Measurements from ENCODE around the gene CHD8. TPM values are rescaled to one million over a fixed set of nuclear protein-coding genes. Genes with fewer than 3 reads are reported as not detected.
A peak's percentile ranks its signal among the peaks of the same experiment; 100 is the strongest.
"Not testable (repeated sequence)": the region's sequence is repeated elsewhere in the genome, so short reads cannot be mapped to it uniquely, and the experiment has no call there.

Gene CHD8
- total RNA-seq, 1 experiment from 2014 or later, result 23.4 TPM

DNA sequence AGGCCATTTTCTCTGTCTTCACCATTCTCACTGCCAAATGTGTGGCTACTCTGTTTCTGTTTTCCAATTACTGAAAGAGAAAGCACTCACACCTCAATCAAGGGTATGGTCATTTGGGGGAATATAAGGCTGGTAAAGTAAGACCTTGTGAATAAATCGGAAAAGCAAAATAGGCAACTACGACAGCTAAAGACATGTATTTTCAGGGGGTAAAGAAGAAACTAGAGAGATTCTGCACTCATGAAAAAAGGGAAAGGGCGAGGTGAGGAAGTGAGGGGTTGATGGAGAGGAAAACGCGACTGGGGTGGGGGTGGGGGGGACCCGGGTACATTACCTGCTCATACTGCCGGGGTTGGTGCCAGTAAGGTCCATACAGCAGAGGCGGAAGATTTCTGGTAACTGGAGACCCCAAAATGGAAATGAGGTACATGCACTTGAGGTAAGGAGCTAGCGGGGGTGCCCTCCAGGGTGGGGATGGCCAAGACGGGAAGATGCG lies 19.3 kb downstream of the CHD8 start:
- DNase-seq (ENCODE audit: low spot score), result no peak

DNA sequence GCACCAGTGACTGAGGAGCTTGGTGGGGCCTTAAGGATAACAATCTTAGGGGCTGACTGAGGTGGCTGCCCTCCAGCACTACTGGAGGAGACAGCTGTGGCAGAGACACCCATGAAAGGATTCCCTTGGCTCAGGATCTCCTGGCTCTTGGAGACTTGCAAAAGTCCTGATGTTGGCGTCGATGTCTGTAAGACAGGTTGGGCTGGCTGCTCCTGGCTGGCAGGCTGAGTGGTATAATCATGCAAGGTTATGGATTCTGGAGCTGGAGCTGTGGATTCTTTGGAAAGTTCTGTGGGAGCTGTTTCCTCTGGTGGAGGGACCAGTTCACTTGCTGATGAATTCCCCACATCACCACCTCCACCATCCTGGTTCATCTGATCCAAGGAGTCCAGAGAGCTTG lies 24.8 kb downstream of the CHD8 start:
- DNase-seq (ENCODE audit: low spot score), result no peak

DNA sequence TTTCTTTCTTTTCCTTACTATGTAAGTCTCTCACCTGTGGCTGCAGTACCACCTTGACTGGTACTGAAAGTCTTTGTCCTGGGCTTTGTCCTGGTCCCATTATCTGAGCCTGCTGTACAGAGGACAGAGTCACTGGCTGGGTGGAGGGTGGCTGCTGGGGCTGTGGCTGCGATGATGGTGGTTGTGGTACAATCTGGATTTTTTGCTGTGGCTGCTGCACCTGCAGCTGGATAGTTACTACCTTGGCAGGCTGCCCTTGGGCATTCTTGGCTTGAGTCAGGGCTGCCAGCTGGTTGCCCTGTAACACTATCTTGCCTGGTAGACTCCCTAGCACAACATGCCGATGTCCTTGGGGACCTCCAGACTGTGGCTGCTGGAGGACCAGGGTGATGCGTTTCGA lies 27.0 kb downstream of the CHD8 start:
- peak; percentile 25 for DNase-seq (ENCODE audit: low spot score)

DNA sequence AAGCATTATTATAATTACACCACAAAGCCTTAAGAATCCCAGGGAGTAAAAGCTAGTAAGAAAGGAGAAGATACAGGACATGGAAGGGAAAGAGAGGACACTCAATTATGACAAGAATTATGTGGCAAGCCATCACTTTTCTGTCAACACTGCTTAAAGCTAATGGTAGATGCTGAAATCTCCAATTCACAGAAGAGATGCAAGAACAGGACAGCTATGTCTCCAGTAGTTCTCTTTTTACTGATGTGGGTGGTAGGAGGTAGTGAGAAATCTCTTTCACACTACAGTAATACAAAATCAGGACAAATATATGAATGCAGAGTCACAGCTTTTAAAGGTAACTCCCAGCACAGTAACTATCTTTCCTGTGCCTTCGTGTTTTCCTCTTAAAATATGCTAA lies 29.2 kb downstream of the CHD8 start:
- DNase-seq (ENCODE audit: low spot score), result no peak

DNA sequence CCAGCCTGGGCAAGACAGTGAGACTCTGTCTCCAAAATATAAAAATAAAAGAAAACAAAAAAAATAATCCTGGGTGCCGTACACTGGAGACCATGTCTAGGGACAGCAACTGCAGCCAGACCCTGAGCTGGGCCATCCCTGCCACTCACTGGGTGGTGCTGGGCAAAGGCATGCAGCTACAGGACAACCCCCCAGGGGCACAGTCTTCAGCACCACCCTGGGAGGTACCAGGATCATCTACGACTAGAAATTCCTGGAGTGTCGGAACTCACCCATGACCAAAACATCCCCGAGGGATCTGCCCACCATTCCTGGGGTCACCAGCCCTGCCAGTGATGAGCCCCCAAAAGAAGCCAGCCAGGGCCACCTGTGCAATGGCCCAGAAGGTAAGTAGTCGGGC lies 36.4 kb downstream of the CHD8 start:
- DNase-seq (ENCODE audit: low spot score), result no peak

DNA sequence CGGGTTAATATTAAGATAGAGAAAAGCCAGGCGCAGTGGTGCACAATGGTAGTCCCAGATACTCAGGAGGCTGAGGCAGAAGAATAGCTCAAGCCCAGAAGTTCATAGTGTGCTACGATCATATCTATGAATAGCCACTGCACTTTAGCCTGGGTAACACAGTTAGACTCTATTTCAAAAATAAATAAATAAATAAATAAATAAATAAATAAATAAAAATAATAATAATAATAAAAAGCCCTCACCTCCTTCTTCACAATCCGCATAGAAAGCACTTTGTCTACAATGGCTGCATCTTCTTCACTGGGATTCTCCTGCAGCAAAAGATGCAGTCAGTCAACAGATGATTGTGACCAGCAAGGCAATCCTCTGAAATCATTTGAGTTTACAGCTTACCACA lies 40.6 kb downstream of the CHD8 start:
- DNase-seq (ENCODE audit: low spot score), result no peak

DNA sequence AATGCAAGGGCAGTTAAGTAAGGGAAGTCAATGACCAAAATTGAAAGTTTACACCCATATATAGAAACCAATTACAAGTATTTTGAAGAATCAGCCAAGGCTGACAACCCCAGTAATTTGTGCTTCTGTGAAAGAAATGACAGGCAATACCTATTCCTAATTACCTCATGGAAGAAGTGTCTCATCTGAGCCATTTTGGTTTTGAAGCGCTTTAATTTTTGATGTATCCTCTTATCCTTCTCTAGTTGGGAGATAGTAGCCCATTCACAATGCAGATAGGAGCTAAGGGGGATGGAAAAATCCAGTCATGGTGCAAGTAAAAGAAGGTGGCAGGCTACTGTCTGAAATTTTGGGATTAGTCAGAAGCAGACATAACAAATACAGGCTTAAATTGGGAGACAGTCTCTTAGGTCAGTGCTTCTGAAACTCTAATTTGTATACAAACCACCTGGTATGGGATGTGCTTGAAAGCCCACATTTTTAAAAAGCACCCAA lies 41.7 kb downstream of the CHD8 start:
- DNase-seq (ENCODE audit: low spot score), result no peak

DNA sequence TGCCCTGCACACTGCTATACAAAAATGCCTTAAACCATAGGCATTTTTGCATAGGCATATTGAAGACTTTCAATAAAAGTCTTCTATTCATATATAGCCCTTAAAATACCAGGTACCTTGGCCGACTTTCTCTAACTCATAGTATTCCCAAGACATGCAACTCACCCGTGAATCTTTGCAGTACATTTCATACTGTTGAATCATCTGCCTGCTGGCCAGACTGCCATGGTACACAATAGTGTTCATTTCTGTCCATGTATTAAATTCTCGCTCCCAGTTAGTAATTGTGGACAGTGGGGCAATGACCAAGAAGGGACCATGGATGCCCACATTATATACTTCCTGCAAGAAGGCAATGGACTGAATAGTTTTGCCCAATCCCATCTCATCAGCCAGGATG lies 47.8 kb downstream of the CHD8 start:
- DNase-seq (ENCODE audit: low spot score), result peak; percentile 29

DNA sequence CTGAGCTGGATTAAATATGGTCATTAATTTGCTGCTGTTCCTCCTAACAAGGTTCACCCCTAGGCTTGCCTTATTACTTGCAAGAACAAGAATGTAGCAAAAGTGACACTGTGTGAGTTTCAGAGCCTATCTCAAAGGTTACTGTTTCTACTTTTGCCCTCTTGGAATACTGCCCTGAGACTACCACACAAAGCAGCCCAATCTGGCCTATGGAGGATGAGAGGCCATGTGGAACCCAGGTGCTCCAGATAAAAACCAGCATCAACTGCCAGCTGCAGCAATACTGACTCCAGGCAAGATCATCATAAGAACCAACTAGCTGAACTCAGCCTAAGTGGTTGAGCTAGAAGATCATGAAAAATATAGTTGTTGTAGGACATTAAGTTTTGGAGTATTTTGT lies 49.7 kb downstream of the CHD8 start:
- DNase-seq (ENCODE audit: low spot score), result no peak

DNA sequence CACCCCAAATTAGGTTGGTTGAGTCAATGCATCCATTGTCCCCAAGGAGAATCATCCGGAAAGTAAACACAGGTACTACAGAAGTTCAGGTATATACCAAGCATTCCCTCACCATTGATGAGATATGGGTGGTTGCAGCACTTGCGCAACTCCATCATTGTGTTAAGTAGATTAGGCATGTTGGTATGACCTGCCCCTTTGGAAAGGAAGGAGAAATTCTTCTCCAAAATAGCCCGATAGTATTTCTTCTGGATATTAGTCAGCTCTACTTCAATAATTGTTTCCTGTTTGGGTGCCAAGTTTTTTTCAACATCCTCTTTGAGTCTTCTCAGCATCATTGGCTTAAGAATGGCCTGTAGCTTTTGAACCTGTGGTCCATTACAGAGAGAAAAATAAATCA lies 50.8 kb downstream of the CHD8 start:
- no peak for DNase-seq (ENCODE audit: low spot score)

DNA sequence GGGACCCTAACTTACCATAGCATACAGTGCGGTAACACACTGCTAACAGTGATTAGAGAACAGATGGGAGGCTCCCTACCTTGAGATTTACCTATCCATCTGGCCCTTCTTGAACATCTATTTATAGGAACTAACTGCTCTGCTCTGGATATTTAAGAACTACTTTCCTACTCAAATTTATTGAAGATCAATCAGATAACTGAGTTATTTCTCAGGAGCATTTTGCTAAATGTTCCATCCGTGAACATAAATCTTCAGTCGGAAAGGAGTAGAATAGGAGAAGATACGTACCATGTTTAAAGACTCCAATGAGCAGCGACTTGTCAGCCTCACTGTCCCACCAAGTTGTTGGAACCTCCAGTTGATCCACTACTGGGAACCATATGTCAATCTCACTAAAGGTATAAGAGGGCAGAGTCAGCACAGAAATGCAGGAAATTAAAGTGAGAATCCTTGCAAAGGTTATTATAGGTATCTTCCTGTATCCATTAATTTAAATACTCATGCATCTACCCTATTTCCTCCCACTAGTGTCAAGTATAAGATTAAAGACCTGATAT lies 56.5 kb downstream of the CHD8 start:
- no peak for DNase-seq (ENCODE audit: low spot score)

DNA sequence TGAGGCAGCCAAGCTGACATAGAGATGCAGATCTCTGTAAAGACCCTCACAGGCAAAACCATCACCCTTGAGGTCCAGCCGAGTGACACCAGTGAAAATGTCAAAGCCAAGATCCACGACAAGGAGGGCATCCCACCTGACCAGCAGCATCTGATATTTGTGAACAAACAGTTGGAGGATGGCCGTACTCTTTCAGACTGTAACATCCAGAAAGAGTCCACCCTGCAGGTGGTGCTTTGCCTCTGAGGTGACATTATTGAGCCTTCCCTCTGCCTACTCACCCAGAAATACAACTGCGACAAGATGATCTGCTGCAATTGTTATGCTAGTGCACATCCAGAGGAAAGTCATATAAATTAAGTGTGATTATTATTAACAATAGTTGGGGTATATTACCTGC lies 57.0 kb downstream of the CHD8 start:
- no peak for DNase-seq (ENCODE audit: low spot score)

DNA sequence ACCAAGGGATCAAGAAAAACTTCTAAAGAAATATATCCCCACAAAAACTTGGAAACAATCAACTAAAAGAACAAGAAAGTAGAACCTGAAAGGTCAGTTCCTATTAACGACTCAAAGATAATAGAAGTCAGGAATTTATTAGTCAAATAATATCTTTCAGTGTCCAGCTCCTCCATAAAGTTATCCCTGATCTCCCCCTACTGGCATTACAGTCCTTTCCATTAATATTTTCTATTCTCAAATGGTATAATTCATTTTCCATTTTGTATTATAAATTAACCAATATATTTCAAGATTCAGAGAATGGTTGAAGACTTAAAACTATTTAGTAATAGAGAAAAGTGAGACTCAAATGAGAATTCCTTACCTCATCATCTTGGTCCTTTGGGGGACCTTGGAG lies 60.5 kb downstream of the CHD8 start:
- no peak for DNase-seq (ENCODE audit: low spot score)

DNA sequence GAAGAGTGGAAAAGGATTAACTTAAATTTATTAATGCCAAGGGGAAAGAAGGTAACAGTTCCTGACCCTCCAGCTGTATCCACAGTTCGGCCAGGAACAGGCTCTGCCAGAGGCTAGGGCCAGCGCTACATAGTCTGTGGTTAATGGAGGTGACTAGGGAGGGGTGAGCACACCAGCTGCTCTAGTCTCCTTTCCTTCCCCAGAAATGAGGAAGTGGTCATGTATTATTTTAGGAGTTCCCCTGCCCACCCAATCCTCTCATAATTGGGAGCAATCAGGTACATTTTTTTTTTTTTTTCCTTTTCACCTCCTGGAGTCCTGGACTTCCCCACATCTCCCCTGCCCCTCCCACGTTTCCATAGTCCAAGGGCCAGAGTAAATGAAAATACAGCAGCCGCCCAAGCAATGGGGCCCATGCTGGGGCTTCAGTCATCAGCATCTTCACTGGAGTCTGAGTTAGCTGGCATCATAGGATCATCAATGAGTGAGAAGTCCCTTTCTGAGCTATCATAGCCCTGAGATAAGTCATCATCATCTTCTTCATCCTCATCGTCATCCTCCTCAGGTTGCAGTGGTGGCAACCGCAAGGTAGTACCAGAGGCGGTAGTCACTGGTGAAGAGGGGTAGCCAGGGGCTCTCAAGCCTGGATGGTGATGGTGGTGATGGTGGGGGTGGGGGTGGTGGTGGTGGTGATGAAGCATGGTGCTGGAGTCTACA lies 70.6 kb downstream of the CHD8 start:
- no peak for DNase-seq (ENCODE audit: low spot score)

DNA sequence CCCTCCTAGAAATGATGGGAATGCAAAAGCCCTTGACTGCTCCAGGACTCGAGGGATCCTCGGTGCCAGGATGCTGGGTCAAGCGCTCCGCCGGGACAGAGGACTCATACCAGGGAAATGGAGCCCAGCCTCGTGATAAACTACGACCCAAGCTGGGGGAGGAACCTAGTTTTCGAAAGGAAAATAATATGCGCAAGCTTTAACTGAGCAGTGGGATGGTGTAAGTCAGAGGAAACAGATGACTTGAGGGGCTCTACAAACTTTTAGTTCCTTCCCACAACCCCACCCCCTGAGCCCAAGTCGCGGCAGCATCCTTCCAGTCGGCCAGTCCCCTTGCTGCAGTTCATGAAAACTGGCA lies 71.5 kb downstream of the CHD8 start:
- DNase-seq (ENCODE audit: low spot score), result no peak

DNA sequence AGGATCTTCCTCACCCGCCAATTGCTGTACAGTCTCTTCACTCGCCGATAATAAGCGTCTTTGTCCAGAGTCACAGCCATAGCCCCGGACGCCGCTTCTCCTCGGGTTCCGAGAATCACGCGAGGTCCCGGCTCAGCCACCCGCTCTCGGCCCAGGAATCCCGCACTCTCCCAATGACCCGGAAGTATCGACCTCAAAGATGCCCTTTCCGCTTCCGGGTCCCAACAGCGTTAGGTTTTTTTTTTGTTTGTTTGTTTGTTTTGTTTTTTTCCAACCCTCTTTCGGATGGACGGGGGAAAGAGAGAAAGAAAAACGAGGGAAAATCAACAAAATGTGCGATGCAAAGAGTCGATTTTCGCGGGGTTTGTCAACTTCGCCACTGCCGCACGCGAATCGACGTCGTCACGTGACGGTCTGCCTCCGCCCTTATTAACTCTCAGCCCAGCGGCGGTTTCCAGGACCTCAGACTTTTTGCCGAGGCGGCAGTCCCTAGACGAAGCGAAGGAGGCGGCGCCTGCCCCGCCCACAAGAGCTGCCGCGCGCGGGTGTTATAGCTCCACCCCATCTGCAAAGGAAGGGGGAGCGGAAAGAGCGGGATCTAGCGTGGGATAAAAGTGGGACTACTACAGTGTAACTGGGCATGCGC lies 72.0 kb downstream of the CHD8 start, which contains the start of gene SUPT16H:
TSS of gene SUPT16H (minus strand) at position 172 of the 646 bp plus-strand sequence. CDS start at position 80, 92 bp downstream.
- peak; percentile 85 for DNase-seq (ENCODE audit: low spot score)

DNA sequence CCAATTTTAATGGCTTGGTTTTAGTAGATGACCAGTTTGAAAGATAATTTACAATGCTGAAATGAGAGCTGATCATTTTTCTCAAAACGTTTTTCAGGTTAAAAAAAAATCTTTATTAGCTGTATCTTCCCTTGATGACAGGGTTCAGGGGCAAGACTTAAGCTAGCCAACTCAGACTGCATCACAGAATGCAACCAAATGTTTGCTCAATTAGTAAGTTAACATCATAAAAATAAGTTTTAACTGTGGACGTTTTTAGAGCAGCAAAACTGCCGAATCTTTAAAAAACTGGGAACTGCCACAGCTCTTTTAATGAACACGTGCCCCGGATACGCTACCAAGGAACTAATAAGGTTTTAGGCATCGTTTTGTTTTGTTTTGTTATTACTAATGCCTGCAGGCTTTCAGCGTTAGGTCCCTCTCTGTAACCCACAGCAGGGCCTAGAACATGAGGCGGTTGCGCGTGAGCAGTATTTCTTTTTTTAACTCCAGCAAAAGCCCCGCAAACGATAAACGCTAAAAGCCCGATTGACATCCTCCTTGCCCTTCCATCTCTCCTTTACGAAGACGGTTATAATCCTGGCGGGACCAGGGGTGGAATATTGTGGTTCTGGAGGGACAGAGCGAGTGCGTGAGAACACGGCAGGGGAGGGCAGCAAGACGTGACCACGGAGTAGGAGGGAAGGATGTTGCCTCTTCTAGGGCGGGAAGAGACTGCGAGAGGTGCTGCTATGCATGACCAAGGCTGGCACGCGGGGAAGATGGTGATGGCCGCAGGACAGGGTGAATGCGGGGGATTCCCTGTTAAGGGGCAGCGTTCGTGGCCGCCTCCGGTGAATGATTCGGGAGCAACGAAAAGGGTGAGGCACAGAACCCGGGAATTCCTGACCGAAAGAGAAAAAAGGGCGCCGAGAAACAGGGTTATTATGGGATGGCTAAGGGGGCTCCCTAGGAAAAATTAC lies 72.8 kb downstream of the CHD8 start:
- DNase-seq (ENCODE audit: low spot score), result peak; percentile 25

DNA sequence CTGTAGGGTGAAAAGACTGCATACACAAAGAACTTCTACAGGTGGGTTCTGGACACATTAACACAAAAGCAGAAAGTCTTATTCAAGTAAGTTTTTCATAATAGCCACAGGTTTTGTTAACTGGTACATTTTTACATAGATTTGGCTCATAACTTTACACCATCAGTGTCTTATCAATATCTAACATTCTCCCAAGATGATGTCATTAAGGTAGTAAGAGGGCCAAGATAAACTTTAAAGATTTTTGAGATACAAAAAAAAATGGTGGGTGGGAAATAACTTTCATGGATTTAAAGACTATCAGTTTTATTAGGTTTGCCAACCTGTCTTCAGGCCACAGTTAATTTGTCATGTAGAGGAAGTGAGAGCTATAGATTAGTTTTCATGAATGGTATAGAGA lies 73.8 kb downstream of the CHD8 start:
- DNase-seq (ENCODE audit: low spot score), result no peak

DNA sequence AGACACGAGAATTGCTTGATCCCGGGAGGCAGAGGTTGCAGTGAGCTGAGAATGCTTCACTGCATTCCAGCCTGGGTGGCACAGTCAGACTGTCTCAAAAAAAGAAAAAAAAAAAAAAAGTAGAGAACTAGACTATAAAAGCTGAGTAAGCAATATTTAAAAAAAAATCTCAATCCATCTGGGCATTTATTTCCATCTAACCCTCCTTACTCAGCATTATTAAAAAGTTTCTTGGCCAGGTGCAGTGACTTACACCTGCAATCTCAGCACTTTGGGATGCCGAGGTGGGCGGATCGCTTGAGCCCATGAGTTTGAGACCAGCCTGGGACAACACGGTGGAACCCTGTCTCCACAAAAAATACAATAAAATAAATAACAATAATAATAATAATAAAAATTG lies 76.6 kb downstream of the CHD8 start:
- DNase-seq (ENCODE audit: low spot score), result no peak

DNA sequence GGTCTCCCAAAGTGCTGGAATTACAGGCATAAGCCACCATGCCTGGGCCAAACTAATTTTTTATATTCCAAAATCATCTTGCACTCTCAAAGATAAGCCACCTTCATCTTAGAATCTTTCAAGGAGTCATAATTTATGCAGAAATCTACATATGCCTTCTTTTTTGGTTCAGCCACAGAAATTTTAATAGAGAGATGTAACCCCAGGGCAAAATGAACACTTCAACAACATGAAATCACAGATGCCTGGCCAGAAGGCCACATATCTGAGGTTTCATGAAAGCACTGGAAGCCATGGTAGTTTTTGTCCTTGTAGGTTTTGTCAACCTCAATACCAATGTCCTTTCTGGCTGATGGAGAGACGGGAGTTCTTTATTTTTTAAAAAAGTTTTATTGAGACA lies 81.9 kb downstream of the CHD8 start:
- no peak for DNase-seq (ENCODE audit: low spot score)

DNA sequence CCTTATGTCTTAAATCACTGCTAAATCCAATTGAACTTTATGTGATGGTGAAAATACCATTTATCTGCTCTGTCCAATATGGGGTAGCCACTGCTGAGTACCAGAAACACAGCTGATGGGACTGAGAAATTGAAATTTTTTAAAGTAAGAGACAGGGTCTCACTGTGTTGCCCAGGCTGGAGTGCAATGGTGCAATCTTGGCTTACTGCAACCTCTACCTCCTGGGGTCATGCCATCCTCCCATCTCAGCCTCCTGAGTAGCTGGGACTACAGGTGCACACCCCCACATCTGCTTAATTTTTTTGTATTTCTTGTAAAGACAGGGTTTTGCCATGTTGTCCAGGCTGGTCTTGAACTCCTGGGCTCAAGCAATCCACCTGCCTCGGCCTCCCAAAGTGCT lies 83.1 kb downstream of the CHD8 start:
- DNase-seq (ENCODE audit: low spot score), result not testable (repeated sequence)

Measured in A172 (cell line).